Neural crest cell (in vitro differentiated cells): ENCODE results near the gene SIRPA. TPM values are rescaled to one million over a fixed set of nuclear protein-coding genes. Genes with fewer than 3 reads are reported as not detected.

Experiments used
- DNase-seq: peaks from one replicate; pipeline ENCODE4 v3.0.0; 2021; ENCODE audit warnings: low read depth, mixed read lengths, low spot score
- H3K27ac Mint-ChIP-seq: one replicate; pipeline ENCODE4 v1.8.0; 2021; ENCODE audit warnings: mild to moderate bottlenecking, mixed read lengths; ENCODE audit not compliant: unreplicated experiment
- H3K27me3 Mint-ChIP-seq: 2 replicates; pipeline ENCODE4 v1.8.0; 2021; ENCODE audit warnings: low read depth, mild to moderate bottlenecking, mixed read lengths
- H3K36me3 Mint-ChIP-seq: 2 replicates; pipeline ENCODE4 v1.8.0; 2021; ENCODE audit warnings: low read depth, mild to moderate bottlenecking, mixed read lengths
- H3K4me1 Mint-ChIP-seq: 2 replicates; pipeline ENCODE4 v1.8.0; 2021; ENCODE audit warnings: mixed read lengths
- H3K4me3 Mint-ChIP-seq: one replicate; pipeline ENCODE4 v1.8.0; 2021; ENCODE audit warnings: mild to moderate bottlenecking, mixed read lengths
- H3K9me3 Mint-ChIP-seq: 2 replicates; pipeline ENCODE4 v1.8.0; 2021; ENCODE audit warnings: mixed read lengths
- total RNA-seq: library from RNA; stranded (reverse); gene quantifications from 2 replicates; pipeline ENCODE4 v1.2.1, GENCODE V29; 2021
- TF ChIP-seq, protein P1 (sequence below): fragments of 200-600 bp; sonication (generic); conservative IDR thresholded peaks from 2 replicates; pipeline ENCODE4 v1.5.0; 2021; ENCODE audit warnings: antibody characterized with exemption, mild to moderate bottlenecking

SIRPA gene
- total RNA-seq, 1 donor from 2014 or later, result 10.2 TPM

DNA sequence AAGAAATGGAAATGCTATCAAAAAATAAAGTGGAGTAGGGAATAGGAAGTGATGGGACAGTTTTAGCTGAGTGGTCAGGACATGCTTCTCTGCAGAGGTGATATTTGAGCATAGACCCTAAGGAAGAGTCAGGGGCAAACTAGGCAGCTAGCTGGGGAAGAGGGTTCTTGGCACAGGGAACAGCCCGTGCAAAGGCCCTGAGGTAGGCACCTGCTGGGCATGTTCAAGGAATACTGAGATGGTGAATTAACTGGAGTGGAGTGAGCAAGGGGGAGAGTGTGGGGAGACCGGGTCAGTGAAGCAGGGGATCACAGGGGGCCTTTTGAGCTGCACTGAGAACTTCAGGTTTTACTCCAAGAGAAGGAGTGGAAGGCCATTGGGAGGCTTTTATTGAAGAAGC is 7.5 kb upstream of the SIRPA start:
- Mint-ChIP-seq H3K4me3 (no peak overlapping the region), H3K27me3 (peaks cover 17% of the 10 kb centered on the region), H3K36me3 (no peaks in the 10 kb centered on the region), H3K9me3 (no peaks in the 10 kb centered on the region), H3K4me1 (peaks cover 39% of the 10 kb centered on the region), H3K27ac (no peak overlapping the region)
- TF ChIP-seq, protein P1, sequence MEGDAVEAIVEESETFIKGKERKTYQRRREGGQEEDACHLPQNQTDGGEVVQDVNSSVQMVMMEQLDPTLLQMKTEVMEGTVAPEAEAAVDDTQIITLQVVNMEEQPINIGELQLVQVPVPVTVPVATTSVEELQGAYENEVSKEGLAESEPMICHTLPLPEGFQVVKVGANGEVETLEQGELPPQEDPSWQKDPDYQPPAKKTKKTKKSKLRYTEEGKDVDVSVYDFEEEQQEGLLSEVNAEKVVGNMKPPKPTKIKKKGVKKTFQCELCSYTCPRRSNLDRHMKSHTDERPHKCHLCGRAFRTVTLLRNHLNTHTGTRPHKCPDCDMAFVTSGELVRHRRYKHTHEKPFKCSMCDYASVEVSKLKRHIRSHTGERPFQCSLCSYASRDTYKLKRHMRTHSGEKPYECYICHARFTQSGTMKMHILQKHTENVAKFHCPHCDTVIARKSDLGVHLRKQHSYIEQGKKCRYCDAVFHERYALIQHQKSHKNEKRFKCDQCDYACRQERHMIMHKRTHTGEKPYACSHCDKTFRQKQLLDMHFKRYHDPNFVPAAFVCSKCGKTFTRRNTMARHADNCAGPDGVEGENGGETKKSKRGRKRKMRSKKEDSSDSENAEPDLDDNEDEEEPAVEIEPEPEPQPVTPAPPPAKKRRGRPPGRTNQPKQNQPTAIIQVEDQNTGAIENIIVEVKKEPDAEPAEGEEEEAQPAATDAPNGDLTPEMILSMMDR, result no peak
- DNase-seq, result no peak

DNA sequence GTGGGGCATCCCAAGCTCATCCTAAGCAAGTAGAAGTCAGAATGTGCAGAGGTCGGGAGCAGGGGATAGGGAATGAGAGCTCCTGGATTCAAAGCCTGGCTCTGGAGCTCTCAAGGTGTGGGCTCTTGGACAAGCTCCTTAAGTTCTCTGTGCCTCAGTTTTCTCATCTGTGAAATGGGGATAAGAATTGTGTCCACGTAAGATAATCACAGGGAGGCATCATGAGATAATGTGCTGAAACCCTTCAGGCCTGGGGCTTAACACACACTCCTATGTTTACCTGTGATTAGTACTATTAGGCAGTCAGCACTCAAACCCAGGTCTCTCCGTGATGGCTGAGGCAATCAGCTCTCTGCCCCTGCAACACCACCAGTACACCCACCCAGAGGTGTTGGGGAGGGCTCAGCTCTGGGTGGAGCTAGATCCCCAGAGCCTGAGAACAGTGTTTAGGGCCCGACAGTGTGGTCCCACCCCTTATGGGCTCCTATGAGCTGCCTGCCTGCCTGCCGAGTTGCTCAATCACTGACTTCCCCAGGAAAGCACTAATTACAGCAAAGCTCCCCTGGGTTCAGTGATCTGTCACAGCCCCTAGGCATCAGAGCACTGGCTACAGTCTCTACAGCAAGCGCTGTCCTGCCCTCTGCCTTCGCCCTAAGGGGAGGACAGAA is 6.3 kb upstream of the SIRPA start:
- DNase-seq, result no peak
- H3K9me3 Mint-ChIP-seq, result no peaks in the 10 kb centered on the region
- no peak overlapping the region for H3K27ac Mint-ChIP-seq
- peaks cover 25% of the 10 kb centered on the region for H3K27me3 Mint-ChIP-seq
- H3K4me3 Mint-ChIP-seq, result no peak overlapping the region
- no peaks in the 10 kb centered on the region for H3K36me3 Mint-ChIP-seq
- H3K4me1 Mint-ChIP-seq, result peaks cover 41% of the 10 kb centered on the region
- TF ChIP-seq, protein P1, result no peak

DNA sequence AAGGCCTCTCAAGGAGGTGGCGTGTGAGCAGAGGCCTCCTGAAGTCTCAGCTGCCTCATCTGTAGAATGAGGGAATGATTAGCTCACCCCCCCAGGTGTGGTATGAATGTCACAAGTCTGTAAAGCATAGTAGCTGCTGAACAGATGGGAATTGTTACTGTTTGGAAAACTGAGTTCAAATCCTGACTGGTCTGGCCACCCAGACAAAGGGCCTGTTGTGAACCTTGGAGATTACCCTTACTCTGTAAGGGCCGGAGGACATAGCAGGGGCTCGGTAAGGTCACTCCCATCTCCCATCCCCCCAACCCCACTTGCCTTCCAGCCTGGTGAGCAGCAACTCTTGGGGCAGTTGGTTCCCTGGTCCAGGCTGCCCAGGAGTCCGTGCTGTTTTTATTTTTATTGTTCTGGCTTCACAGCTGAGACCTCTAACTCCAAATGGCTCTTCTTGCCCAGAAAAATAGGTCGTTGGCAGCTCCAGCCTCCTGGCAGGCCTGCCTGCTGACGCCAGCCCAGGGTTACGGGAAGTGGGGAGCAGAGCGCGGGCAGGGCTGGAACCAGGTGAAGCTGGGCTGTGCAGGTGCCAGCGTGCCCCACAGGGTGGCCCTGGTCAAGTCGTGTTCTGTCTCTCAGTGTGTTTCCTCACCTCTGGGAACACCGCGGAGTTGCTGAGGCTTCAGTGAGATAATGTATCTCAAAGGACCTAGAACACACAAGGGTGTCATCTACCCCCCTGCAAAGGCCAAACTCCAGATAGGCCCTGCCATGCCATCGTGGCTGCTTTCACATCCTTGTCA is 4.5 kb upstream of the SIRPA start:
- Mint-ChIP-seq H3K27me3 (peaks cover 24% of the 10 kb centered on the region), H3K4me1 (peaks cover 39% of the 10 kb centered on the region), H3K9me3 (no peaks in the 10 kb centered on the region), H3K27ac (no peak overlapping the region), H3K36me3 (no peaks in the 10 kb centered on the region), H3K4me3 (peak overlapping the region; percentile 49)
- no peak for DNase-seq
- TF ChIP-seq, protein P1, result no peak

DNA sequence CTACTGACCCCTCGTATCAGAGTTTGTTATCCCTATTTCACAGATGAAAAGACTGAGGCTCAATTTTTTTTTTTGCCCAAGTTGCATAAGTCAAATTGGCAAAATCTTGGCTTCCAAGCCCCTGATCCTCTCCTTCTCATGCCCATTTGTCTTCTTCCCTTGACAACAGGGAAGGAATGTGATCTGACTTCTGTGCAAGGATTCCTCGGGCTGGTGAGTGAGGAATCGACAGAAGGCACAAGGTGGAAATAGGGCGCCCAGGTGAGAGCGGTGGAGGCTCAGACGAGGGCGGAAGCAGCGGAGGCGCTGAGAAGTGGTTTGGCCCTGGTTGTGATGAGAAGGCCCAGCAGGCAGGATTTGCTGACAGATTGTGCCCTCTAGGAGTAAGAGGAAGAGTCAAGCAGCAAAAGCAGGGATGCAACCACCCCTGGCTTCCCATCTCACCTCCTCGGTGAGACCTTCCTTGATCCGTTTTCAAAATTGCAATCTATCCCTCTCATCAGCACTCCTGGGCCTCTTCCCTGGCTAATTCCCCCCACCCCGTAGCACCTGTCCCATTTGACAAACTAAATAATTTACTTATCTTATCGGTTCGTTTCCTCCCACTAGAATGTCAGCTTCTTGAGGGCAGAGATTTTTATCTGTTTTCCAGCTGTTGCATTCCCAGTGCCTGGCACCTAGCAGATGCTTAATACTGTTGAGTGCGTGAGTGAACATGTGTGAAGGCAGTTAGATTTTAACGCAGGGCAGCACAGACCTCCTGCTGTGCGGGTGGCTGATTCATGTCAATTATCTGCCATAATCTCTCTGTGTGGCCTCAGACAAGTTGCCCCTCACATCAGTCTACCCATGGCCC is 3.7 kb upstream of the SIRPA start:
- H3K36me3 Mint-ChIP-seq, result no peaks in the 10 kb centered on the region
- no peak for DNase-seq
- no peaks in the 10 kb centered on the region for H3K9me3 Mint-ChIP-seq
- peaks cover 46% of the 10 kb centered on the region for H3K4me1 Mint-ChIP-seq
- H3K4me3 Mint-ChIP-seq, result peak overlapping the region; percentile 79
- TF ChIP-seq, protein P1, result no peak
- no peak overlapping the region for H3K27ac Mint-ChIP-seq
- peaks cover 32% of the 10 kb centered on the region for H3K27me3 Mint-ChIP-seq

DNA sequence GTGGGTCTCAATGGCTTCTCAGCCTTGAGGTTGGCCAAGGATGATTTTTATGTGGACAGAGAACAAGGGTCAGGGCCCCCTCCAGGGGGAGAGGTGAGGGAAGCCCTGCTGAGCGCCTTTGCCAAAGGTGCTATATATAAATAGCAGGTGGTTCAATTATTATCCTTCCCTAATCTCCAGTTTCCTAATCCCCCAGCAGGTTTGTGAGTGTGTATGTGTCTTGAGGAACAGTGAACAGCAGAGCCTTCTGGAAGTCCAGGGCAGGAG is 3.2 kb upstream of the SIRPA start:
- Mint-ChIP-seq H3K27ac (peak overlapping the region; percentile 21), H3K4me3 (peak overlapping the region; percentile 79), H3K4me1 (peaks cover 51% of the 10 kb centered on the region), H3K27me3 (peaks cover 38% of the 10 kb centered on the region), H3K36me3 (no peaks in the 10 kb centered on the region), H3K9me3 (no peaks in the 10 kb centered on the region)
- DNase-seq, result no peak
- TF ChIP-seq, protein P1, result no peak
